IPS DF 19.7 (cell line): ENCODE results near the gene PRSS33.

Experiments
- DNase-seq: peaks from one replicate; pipeline ENCODE4 v3.0.0-alpha.2; 2013; ENCODE audit warnings: low read depth, low spot score

The PRSS33 gene

GRCh38 chr16:2765462-2766404 lies 21.6 kb downstream of the PRSS33 start:
- DNase-seq, result no peak

DNA sequence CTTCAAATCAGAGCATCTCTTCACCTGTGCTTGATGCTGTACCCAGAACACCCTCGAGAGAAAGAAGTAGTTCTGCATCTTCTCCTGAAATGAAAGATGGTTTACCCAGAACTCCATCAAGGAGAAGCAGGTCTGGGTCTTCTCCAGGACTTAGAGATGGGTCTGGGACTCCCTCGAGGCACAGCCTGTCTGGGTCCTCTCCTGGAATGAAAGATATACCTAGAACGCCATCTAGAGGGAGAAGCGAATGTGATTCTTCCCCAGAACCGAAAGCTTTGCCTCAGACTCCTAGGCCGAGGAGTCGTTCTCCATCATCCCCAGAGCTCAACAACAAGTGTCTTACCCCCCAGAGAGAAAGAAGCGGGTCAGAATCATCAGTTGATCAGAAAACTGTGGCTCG lies 22.6 kb downstream of the PRSS33 start:
- DNase-seq, result no peak

- no peak for DNase-seq
These were observed 24.2 kb downstream of the PRSS33 start for GRCh38 chr16:2763173-2763572.

DNA sequence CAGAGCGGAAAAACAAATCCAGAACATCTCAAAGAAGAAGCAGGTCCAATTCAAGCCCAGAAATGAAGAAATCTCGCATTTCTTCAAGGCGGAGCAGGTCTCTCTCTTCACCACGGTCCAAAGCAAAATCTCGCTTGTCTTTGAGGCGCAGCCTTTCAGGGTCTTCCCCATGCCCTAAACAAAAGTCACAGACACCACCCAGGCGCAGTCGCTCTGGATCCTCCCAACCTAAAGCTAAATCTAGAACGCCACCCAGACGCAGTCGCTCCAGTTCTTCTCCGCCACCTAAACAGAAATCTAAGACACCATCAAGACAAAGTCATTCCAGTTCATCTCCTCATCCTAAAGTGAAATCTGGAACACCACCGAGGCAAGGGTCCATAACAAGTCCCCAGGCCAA lies 24.6 kb downstream of the PRSS33 start:
- no peak for DNase-seq

GRCh38 chr16:2761886-2762583 lies 25.3 kb downstream of the PRSS33 start:
- no peak for DNase-seq

DNA sequence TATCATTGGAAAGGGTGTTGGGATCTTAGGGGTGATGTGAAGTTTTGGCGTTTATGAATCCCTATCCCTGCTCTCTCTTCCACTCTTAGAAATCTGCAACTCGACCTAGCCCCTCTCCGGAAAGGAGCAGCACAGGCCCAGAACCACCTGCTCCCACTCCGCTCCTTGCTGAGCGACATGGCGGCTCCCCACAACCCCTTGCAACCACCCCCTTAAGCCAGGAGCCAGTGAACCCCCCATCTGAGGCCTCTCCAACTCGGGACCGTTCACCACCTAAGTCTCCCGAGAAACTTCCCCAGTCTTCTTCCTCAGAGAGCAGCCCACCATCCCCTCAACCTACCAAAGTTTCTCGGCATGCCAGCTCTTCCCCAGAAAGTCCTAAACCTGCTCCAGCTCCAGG lies 25.9 kb downstream of the PRSS33 start:
- DNase-seq, result no peak

- DNase-seq, result no peak
These were observed 30.0 kb downstream of the PRSS33 start for GRCh38 chr16:2757344-2757743.

DNA sequence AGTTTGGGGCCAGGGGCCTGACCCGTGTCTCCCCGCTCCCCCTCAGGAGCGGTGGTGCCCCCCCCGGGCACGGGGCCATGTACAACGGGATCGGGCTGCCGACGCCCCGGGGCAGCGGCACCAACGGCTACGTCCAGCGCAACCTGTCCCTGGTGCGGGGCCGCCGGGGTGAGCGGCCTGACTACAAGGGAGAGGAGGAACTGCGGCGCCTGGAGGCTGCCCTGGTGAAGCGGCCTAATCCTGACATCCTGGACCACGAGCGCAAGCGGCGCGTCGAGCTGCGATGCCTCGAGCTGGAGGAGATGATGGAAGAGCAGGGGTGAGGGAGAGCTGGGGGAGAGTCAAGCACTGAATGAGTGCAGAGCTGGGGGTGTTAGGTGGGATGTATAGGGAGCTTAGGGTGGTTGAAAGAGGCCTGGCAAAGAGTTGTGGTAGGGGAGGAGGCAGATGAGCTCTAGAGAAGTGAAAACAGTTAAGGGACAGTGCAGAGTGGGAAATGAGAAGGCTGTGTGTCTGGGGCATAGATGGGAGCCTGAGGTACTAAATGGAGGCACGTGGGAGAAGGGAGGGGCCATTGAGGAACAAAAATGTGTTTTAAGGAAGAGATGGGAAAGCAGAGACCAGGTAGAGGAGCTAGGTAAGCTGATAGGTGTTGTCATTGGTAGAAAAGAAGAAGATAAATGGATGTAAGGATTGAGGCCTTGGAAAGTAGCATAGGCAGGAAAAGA lies 30.9 kb downstream of the PRSS33 start:
- no peak for DNase-seq

- no peak for DNase-seq
These were observed 32.2 kb downstream of the PRSS33 start for GRCh38 chr16:2755158-2755557.

GRCh38 chr16:2753733-2754020 lies 33.7 kb downstream of the PRSS33 start:
- no peak for DNase-seq

- DNase-seq, result no peak
These were observed 34.3 kb downstream of the PRSS33 start for GRCh38 chr16:2752850-2753732.

- peak; percentile 70 for DNase-seq
These were observed 35.1 kb downstream of the PRSS33 start, which contains the start of gene SRRM2 for GRCh38 chr16:2752035-2752849. SRRM2 (plus strand) TSS chr16:2752638; CDS start chr16:2756365, 3,727 bp downstream.

- DNase-seq, result peak; percentile 52
These were observed 35.8 kb downstream of the PRSS33 start for GRCh38 chr16:2751577-2752034.

DNA sequence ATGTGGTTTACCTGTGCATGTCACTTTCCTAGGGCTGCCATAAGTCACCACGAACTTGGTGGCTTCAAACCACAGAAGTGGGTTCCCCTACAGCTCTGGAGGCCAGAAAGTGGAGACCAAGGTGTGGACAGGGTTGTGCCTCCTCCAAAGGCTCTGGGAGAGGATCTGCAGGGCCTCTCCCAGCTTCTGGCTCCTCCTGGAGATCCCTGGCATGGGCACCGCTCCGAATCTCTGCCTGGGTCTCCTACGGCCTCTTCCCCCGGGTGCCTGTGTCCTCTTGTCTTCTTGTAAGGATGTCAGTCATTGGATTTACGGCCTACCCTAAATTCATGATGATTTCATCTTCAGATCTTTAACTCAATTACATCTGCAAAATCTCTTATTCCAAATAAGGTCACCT lies 37.4 kb downstream of the PRSS33 start:
- no peak for DNase-seq

DNA sequence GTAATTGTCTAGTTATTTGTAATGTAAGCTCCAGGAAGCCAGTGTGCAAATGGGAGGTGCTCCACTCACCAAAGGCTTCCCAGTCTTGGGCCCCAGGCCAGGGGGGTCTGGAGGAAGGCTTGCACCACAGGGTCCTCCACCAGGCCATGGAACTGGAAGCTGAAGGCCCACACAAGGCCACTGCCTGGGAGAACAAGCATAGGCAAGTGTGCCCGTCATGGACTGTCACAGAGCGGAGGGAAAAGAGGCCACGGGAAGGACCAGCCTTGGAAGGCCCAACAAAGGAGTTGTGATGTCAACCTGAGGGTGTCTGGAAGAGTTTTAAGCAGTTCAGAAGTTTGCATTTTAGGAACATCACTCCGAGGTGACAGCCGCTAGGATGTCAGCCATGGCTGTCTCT lies 37.9 kb downstream of the PRSS33 start:
- DNase-seq, result no peak

GRCh38 chr16:2748757-2749455 lies 38.5 kb downstream of the PRSS33 start:
- no peak for DNase-seq

GRCh38 chr16:2745961-2746360 lies 41.4 kb downstream of the PRSS33 start:
- DNase-seq, result no peak

DNA sequence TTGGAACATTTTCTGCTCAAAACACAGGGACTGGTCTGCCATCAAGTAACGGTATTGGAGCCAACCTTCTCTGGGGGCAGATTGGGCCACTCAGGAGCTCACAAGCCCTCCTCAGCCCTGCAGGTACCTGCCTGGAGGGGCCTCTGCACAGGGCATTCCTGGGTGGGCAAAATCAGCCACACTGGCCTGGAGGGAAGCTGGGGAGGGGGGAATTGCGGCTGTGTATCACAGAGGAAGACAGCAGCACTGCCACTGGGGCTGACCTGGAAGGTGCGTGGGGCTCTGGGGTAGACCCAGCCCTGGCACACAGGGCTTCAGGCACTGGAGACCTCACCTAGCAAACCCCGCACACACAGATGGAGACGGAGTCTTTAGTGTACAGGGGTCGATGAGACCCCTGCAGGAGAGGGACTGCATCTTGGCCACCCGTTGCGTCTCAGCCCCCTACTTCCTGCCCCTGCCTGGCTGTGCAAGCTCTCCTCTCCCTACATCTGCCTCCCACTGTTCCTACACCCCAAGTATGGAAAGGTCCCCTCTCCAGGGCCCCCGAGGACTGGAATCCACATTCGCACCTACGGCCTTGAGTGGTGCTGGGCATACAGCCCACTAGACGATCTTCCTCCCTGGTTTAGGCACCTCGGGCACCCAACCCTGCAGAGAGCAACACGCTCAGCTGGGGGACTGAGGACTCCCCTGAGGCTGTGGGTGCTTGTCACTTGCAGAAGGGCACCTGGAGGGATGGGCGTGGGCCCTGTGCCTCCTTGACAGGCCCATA lies 42.1 kb downstream of the PRSS33 start:
- no peak for DNase-seq

DNA sequence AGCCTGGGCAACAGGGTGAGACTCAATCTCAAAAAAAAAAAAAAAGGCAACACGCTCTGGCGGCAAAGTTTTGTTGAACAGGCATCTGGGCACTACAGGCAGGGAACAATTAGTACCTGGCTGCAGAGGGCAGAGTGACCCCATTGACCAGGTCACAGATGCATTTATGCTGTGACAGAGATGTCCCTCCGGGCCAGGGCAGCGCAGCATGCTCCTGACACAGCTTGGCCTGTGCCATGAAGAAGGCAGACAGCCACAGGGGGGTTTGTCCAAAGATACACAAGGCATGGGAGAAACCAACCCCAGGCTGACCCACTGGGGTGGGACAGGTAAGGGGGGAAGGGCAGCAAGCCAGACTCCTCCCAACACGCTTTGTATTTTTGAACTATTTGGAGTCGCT lies 42.6 kb downstream of the PRSS33 start:
- no peak for DNase-seq
